HL-60/S4 (cell line): ENCODE measurements around the gene LMO1.

Experiments used
- in situ Hi-C: fragments of 300-500 bp; cut with MboI; formaldehyde crosslinking; loops from 2 replicates; pipeline ENCODE4 v1.14.3; 2022; ENCODE audit warnings: low sequenced_read_pairs

The LMO1 gene

GRCh38 chr11:8249482-8249881 is 14.2 kb downstream of the LMO1 start:
- in situ Hi-C loops = loop anchor here (25.0 kb wide), 1 partner anchor 313 kb away; no protein-coding TSS in a partner anchor

GRCh38 chr11:8248786-8249185 is 14.9 kb downstream of the LMO1 start:
- in situ Hi-C loops = loop anchor here (25.0 kb wide), 1 partner anchor 314 kb away; no protein-coding TSS in a partner anchor

- in situ Hi-C loops = loop anchor here (25.0 kb wide), 1 partner anchor 315 kb away; no protein-coding TSS in a partner anchor
Measured at GRCh38 chr11:8247312-8247711, 16.4 kb downstream of the LMO1 start.

GRCh38 chr11:8243458-8243857 is 20.2 kb downstream of the LMO1 start:
- in situ Hi-C loops = loop anchor here (25.0 kb wide), 1 partner anchor 319 kb away; no protein-coding TSS in a partner anchor

GRCh38 chr11:8242499-8243280 is 21.0 kb downstream of the LMO1 start:
- in situ Hi-C loops = loop anchor here (25.0 kb wide), 1 partner anchor 320 kb away; no protein-coding TSS in a partner anchor

- in situ Hi-C loops = loop anchor here (25.0 kb wide), 1 partner anchor 320 kb away; no protein-coding TSS in a partner anchor
Measured at GRCh38 chr11:8242118-8242475, 21.6 kb downstream of the LMO1 start.

GRCh38 chr11:8241373-8242117 is 22.1 kb downstream of the LMO1 start:
- in situ Hi-C loops = loop anchor here (25.0 kb wide), 1 partner anchor 321 kb away; no protein-coding TSS in a partner anchor

GRCh38 chr11:8239536-8240228 is 24.0 kb downstream of the LMO1 start:
- in situ Hi-C loops = loop anchor here (25.0 kb wide), 1 partner anchor 323 kb away; no protein-coding TSS in a partner anchor

- in situ Hi-C loops = loop anchor here (25.0 kb wide), 1 partner anchor 323 kb away; no protein-coding TSS in a partner anchor
Measured at GRCh38 chr11:8239040-8239439, 24.6 kb downstream of the LMO1 start.

GRCh38 chr11:8237453-8237852 is 26.2 kb downstream of the LMO1 start:
- in situ Hi-C loops = loop anchor here (25.0 kb wide), 1 partner anchor 325 kb away; no protein-coding TSS in a partner anchor

- in situ Hi-C loops = loop anchor here (25.0 kb wide), 1 partner anchor 326 kb away; no protein-coding TSS in a partner anchor
Measured at GRCh38 chr11:8235925-8236324, 27.8 kb downstream of the LMO1 start.

GRCh38 chr11:8234910-8235309 is 28.8 kb downstream of the LMO1 start:
- in situ Hi-C loops = loop anchor here (25.0 kb wide), 1 partner anchor 327 kb away; no protein-coding TSS in a partner anchor

GRCh38 chr11:8234425-8234821 is 29.3 kb downstream of the LMO1 start:
- in situ Hi-C loops = loop anchor here (25.0 kb wide), 1 partner anchor 328 kb away; no protein-coding TSS in a partner anchor

GRCh38 chr11:8233691-8234424 is 29.8 kb downstream of the LMO1 start:
- in situ Hi-C loops = loop anchor here (25.0 kb wide), 1 partner anchor 328 kb away; no protein-coding TSS in a partner anchor

GRCh38 chr11:8232849-8233606 is 30.6 kb downstream of the LMO1 start:
- in situ Hi-C loops = loop anchor here (25.0 kb wide), 1 partner anchor 329 kb away; no protein-coding TSS in a partner anchor

GRCh38 chr11:8232414-8232813 is 31.3 kb downstream of the LMO1 start:
- in situ Hi-C loops = loop anchor here (25.0 kb wide), 1 partner anchor 330 kb away; no protein-coding TSS in a partner anchor

- in situ Hi-C loops = loop anchor here (25.0 kb wide), 1 partner anchor 330 kb away; no protein-coding TSS in a partner anchor
Measured at GRCh38 chr11:8231979-8232378, 31.7 kb downstream of the LMO1 start.

- in situ Hi-C loops = loop anchor here (25.0 kb wide), 1 partner anchor 331 kb away; no protein-coding TSS in a partner anchor
Measured at GRCh38 chr11:8230921-8231847, 32.5 kb downstream of the LMO1 start.
